Mononuclear cell (primary cell): ENCODE data around the gene NUP93. TPM values are rescaled to one million over a fixed set of nuclear protein-coding genes. Genes with fewer than 3 reads are reported as not detected.

Experiments
- H3K27me3 ChIP-seq: 2 replicates; pipeline ENCODE4 v1.6.0; 2011; ENCODE audit warnings: low read length, control low read depth; ENCODE audit not compliant: insufficient read depth
- H3K4me1 ChIP-seq: 2 replicates; pipeline ENCODE4 v1.5.1; 2011; ENCODE audit warnings: mild to moderate bottlenecking, low read length, control low read depth; ENCODE audit not compliant: insufficient read depth
- H3K4me3 ChIP-seq: 2 replicates; pipeline ENCODE4 v1.5.1; 2011; ENCODE audit warnings: mild to moderate bottlenecking, low read length, moderate library complexity
- H3K9me3 ChIP-seq: 2 replicates; pipeline ENCODE4 v1.5.1; 2011; ENCODE audit warnings: low read depth, mild to moderate bottlenecking, control low read depth, low read length
- total RNA-seq: library from RNA; depleted of rRNA; stranded (reverse); fragments of >200 nt; gene quantifications from one replicate; pipeline ENCODE4 v1.2.3, GENCODE V29; 2012

NUP93 gene
- total RNA-seq, 1 donor: 51.1 TPM

DNA sequence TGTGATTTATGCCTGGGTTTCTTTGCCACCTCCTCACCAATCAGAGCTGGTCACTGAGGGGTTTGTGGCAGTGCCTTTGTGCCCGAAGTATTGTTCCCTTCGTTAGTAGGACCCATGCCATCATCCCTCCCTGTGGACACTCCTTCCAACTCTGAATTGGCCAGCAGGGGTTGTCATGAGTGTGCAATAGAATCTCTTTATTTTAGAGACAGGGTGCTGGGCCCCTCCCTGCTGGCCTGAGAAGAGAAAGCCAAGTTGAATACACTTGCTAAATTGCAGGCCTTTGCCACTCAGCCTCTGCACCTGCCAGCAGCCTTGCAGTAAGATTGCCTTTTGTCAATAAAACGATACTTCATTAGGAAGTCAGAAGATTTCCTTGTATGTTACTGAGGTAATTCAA is 94.4 kb downstream of the NUP93 start:
- Histone ChIP-seq H3K4me1 (no peaks in the 10 kb centered on the region), H3K27me3 (no peaks in the 10 kb centered on the region), H3K4me3 (no peak overlapping the region), H3K9me3 (no peaks in the 10 kb centered on the region)

DNA sequence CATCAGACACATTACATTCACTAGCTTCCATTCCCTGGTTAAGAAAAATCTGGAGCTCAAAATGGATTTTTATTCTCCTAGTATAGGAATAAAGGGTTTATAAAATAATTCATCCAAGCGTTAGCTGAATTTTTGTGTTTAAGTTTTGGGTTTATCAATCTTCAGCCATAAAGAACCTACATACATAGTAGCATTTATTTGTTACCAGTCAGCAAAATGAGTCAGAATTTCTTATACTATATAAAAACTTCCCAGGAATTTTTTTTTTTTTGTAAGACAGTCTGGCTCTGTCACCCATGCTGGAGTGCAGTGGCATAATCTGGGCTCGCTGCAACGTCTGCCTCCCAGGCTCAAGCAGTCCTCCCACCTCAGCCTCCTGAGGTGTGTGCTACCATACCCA is 94.9 kb downstream of the NUP93 start:
- Histone ChIP-seq H3K9me3 (no peaks in the 10 kb centered on the region), H3K4me3 (no peak overlapping the region), H3K27me3 (no peaks in the 10 kb centered on the region), H3K4me1 (no peaks in the 10 kb centered on the region)

DNA sequence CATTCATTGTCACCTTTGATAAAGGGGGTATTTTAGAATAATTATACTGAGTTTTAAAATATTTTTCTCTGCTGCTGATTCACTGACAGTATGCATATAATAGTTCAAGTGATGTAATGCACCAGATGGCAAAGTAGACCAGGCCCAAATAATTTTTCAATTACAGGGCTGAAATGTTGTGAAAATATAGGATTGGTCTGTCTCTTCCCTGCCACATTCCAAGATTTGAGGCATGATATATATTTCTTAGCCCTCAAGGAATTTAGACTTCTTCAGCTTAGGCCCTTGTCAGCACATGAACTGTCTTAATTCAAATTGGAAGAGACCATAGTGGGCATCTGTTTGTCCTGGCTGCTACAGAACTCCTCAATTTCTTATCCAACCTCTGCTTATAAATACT is 95.9 kb downstream of the NUP93 start:
- no peaks in the 10 kb centered on the region for H3K4me1 ChIP-seq
- H3K27me3 ChIP-seq: no peaks in the 10 kb centered on the region
- no peak overlapping the region for H3K4me3 ChIP-seq
- no peaks in the 10 kb centered on the region for H3K9me3 ChIP-seq

DNA sequence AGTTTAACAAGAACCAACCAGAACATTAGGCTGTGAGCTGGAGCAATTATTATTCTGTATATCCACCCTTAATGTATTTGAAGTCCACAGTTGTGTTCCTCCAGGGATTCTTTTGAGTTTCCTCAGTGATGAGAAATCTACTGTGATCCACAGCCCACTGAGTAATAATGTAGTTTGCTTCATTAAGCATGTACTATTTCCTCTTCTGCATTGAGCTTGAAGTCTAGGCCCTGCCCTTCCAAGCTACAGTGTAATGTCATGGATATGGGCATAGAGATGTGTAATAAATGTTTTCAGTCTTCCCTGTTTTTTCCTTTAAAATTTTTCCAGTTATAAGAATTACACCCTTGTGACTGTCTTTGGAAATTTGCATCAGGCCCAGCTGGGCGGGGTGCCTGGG is 98.7 kb downstream of the NUP93 start:
- Histone ChIP-seq H3K4me1 (no peaks in the 10 kb centered on the region), H3K27me3 (no peaks in the 10 kb centered on the region), H3K9me3 (no peaks in the 10 kb centered on the region), H3K4me3 (no peak overlapping the region)

DNA sequence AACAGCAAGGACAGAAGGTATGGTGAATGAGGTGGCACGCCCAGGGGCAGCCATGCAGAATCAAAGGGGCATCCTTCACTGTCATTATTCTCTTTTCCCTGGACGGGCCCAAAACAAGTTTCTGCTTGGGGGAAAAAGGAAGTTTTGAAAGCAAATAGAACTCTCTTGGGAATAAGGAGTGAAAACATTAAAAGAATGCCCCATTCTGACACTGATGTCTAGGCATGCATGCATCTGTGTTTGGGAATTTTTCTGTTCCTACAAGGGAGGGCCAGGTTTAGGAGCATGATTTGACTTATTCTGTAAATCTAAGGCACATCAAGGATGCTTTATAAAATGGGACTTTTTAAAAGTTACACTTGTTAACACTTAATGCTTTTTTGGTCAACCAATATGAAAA is 100.7 kb downstream of the NUP93 start:
- Histone ChIP-seq H3K4me1 (no peaks in the 10 kb centered on the region), H3K4me3 (no peak overlapping the region), H3K9me3 (no peaks in the 10 kb centered on the region), H3K27me3 (no peaks in the 10 kb centered on the region)

DNA sequence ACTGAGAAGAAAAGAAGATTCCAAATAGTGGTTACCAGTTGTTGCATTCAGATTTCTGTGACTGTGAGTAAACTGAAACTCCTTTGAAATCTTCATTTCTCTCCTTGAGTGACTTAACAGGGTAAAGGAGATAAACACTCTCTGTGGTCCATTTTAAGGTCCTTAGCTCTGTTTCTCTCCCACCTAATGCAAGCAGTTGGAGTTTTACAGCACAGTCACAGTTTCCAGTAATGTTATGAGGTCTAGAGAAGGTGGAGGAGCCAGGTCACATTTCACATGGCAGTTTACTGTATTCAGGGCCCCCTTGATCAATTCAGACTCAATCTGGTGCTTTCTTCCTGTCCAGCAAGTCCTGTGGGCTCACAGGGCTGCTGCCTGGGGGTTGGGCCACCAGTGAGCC is 102.8 kb downstream of the NUP93 start:
- H3K9me3 ChIP-seq: no peaks in the 10 kb centered on the region
- H3K4me3 ChIP-seq: no peak overlapping the region
- H3K27me3 ChIP-seq: no peaks in the 10 kb centered on the region
- no peaks in the 10 kb centered on the region for H3K4me1 ChIP-seq

DNA sequence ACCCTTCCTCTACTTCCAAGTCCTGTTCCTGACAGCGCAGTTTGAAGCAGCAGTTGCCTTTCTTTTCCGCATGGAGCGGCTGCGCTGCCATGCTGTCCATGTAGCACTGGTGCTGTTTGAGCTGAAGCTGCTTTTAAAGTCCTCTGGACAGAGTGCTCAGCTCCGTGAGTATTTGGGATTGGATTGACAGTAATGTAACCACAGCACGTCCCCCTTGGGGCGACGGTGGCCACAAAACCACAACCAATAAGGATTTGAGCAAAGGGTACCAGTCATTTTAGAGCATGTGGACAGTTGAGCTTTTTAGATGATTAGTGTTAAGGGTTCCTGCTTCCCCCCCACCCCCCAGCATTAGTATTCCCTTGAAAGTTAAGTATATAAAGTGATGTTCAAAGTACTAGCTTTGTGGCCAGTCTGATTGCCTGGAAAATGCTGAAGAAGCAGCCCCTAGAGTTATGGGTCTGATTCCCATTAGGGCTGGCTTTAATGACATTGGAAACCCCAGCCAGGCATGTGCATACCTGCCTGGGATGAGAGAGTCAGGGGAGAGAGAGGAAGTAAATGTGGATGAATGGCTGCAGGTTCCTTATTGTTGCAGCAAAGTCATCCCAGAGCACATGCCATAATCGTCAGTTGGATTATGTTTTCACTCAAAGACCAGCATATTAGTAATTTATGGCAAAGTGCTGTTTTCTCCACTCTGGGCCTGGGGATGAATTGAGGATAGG is 103.5 kb downstream of the NUP93 start:
- no peaks in the 10 kb centered on the region for H3K4me1 ChIP-seq
- H3K27me3 ChIP-seq: no peaks in the 10 kb centered on the region
- no peaks in the 10 kb centered on the region for H3K9me3 ChIP-seq
- no peak overlapping the region for H3K4me3 ChIP-seq

DNA sequence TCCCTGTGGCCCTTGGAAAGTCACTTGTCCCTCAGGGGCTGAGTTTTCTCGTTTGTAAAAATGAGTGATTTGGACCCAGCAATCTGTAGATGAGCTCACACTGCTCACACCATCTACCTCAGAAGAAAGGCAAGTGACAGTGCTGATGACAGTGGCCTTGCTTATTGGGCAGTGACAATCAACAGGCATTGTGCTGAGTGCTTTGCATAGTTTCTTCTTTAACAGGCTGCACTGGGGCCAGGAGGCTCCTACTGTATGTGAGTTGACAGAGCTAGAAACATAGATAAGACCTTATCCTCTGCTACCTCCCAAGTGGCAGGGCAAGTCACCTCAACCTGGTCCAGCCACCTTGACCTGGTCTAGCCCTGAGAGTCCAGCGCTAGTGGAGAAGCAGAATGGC is 105.4 kb downstream of the NUP93 start:
- Histone ChIP-seq H3K27me3 (no peaks in the 10 kb centered on the region), H3K4me1 (no peaks in the 10 kb centered on the region), H3K4me3 (no peak overlapping the region), H3K9me3 (no peaks in the 10 kb centered on the region)

DNA sequence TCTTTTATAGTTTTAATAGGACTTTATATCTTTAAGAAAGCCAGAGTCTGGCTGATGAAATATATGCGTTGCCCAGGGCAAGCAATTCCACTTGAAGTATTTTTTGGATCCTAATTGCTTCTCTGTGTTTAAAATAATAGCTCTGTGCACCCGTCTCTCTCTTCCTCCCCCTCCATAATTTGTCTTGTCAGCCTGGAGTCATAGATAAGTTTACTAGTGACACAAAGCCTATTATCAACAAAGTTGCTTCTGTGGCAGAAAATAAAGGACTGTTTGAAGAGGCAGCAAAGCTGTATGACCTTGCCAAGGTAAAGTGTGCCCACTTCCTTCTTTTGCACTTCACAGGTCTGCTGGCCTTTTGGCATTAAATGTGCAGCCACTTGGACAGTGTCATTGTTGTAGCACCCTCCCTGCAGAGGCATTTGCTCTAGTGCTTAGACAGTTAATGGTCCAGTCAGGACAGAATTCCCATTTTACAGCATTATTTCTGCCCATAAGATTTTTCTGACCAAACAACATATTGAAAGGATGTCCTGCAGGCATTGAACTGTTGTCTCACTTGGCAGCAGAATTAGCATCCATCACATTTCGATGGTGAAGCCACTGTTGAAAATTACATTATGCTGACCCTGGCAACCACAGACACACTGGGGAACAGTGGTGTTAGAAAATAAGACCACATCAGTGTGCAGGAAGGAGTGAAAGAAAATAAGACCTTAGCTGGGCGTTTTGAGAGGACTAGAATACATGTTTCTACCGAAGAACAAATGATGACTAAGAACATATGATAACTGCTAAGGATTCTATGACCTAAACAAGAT is 106.7 kb downstream of the NUP93 start:
- no peaks in the 10 kb centered on the region for H3K4me1 ChIP-seq
- H3K27me3 ChIP-seq: no peaks in the 10 kb centered on the region
- H3K9me3 ChIP-seq: no peaks in the 10 kb centered on the region
- H3K4me3 ChIP-seq: no peak overlapping the region

DNA sequence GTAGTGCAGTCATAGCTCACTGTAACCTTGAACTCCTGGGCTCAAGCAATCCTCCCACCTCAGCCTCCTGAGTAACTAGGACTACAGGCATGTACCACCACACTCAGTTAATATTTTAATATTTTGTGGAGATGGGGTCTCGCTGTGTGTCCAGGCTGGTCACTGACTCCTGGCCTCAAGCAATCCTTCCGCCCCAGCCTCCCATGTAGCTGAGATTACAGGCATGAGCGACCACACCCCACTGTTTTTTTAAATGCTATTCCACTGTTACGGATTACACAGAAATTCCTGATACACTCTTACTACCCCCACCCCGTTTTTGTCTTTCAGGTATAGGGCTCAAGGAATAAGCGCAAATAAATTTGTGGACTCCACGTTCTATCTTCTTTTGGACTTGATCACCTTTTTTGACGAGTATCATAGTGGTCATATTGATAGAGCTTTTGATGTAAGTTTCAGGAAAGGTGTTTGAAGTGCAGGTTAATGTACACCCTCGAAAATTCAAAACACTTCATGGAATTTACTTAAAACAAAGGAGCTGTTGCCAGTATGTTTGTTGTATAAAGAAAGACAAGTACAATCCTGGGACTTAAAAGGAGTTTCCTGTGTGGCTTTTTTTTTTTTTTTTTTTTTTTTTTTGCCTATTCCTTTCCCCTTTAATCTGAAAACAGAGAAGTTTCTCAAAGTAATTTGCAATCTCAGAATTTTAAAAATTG is 108.9 kb downstream of the NUP93 start:
- Histone ChIP-seq H3K27me3 (no peaks in the 10 kb centered on the region), H3K9me3 (no peaks in the 10 kb centered on the region), H3K4me1 (no peaks in the 10 kb centered on the region), H3K4me3 (no peak overlapping the region)

DNA sequence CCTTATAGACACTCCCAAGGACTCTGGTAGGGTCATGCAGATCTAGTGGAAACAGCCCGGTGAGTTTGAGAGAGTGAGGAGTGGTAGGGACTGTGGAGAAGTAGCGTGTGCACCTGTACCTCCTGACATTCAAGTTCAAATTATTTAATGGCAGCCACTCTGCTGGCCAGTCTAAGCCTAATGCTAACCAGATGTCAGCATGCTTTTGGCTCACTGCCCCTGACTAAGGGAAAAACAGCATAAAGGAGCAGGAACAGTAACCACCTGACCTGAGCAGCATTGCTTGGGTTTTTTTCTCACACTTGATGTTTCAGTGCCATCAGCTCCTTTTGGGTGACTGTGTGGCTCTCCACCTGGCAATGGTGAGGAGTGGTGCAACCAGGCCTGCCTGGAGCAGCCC is 111.3 kb downstream of the NUP93 start:
- Histone ChIP-seq H3K27me3 (no peaks in the 10 kb centered on the region), H3K9me3 (no peaks in the 10 kb centered on the region), H3K4me1 (no peaks in the 10 kb centered on the region), H3K4me3 (no peak overlapping the region)

DNA sequence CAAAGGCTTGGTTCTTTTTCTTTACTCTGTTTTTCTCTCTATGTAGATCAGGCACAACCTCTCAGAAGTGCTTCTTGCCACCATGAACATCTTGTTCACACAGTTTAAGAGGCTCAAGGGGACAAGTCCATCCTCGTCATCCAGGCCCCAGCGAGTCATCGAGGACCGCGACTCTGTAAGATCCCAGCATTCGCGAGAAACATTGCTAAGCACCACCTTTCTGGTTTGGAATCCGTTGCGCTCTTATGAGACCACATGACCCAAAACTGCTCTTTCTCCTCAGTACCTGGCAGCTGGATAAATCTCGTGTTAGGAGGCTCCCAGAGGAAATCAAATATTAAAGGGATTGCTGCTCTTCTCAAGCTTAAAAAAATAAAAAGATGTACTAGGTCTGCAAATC is 111.7 kb downstream of the NUP93 start:
- H3K27me3 ChIP-seq: no peaks in the 10 kb centered on the region
- no peak overlapping the region for H3K4me3 ChIP-seq
- H3K4me1 ChIP-seq: no peaks in the 10 kb centered on the region
- H3K9me3 ChIP-seq: no peaks in the 10 kb centered on the region

DNA sequence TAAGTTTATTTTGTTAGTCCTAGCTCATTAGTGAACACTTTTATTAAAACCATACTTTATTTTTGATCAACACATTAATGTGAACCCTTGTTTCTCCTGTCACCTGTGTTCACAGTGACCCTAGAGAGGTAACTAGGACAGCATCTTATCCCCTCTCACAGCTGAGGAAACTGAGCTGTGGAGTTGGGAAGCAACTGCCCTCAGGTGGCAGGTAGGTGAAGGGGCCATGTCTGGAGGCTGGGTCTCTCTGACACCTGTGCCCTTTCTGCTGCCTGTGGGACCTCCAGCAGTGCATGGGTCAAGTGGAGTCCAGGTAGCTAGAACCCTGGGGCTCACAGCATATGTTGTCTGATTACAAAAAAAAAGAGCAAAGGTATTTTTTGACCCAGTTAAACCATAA is 112.2 kb downstream of the NUP93 start:
- H3K4me3 ChIP-seq: no peak overlapping the region
- peaks cover 1% of the 10 kb centered on the region for H3K4me1 ChIP-seq
- H3K9me3 ChIP-seq: no peaks in the 10 kb centered on the region
- no peaks in the 10 kb centered on the region for H3K27me3 ChIP-seq

DNA sequence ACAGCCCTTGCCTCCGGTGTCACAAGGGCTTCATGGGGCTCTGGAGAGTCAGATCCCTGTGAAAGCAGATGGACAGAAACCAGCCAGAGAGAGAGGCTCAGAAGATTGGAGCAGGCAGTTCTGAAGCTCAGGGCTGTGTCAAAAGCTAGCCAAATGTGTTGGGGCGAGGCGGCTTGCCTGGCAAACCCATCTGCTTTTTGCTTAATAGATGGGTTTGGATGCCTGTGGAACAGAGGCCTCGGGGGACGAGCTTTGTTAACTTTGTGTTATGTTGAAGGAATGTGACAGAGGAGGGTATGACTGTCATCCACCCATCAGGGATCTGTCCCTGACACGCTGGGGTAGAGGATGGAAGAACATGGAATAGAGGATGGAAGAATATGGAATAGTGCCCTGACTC is 114.1 kb downstream of the NUP93 start:
- no peak overlapping the region for H3K4me3 ChIP-seq
- H3K27me3 ChIP-seq: no peaks in the 10 kb centered on the region
- H3K9me3 ChIP-seq: no peaks in the 10 kb centered on the region
- peaks cover 12% of the 10 kb centered on the region for H3K4me1 ChIP-seq

DNA sequence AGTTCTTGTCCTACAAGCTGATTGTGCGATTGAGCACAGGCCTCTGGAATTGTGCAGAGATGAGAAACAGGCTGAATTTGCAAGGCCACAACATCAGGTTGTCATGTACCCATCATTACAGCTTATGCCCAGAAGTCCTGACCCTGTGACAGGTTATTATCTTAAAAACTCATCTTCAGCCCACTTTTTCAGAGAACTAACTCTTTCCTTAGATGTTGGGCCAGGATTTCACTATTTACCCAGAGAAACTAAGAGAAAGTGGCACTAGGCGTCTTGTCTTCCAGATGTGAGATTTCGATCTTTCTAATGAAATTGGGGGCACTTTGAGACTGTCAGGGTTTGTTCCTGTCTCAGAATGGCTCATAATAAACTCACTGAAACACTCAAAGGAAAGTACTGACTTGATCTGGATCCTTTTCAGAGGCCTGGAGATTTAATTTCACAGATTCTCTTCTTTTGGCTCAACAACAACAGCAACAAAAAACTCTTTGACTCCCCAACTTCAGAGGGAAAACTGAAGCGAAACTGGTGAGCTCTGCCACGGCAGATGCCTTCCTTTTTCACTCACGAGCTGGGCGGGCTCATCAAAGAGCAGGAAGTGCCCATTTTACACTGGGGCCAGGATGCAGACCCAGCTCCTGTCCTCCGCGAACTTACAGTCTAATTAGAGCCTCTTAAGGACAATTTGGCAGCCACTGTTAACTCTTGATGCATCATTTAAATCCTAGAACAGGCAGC is 117.4 kb downstream of the NUP93 start:
- no peaks in the 10 kb centered on the region for H3K9me3 ChIP-seq
- H3K4me1 ChIP-seq: peaks cover 12% of the 10 kb centered on the region
- H3K27me3 ChIP-seq: no peaks in the 10 kb centered on the region
- H3K4me3 ChIP-seq: no peak overlapping the region
